Measurements from ENCODE around the gene PTPRCAP. TPM values are rescaled to one million over a fixed set of nuclear protein-coding genes. Genes with fewer than 3 reads are reported as not detected.

Gene PTPRCAP
- total and polyA plus RNA-seq, 9 of the 15 experiments (the other 6 are each of a cell fraction or from before 2014, with no cell fraction given) = 0.22 to 2.0 (median 1.1) TPM; not detected in 4

DNA sequence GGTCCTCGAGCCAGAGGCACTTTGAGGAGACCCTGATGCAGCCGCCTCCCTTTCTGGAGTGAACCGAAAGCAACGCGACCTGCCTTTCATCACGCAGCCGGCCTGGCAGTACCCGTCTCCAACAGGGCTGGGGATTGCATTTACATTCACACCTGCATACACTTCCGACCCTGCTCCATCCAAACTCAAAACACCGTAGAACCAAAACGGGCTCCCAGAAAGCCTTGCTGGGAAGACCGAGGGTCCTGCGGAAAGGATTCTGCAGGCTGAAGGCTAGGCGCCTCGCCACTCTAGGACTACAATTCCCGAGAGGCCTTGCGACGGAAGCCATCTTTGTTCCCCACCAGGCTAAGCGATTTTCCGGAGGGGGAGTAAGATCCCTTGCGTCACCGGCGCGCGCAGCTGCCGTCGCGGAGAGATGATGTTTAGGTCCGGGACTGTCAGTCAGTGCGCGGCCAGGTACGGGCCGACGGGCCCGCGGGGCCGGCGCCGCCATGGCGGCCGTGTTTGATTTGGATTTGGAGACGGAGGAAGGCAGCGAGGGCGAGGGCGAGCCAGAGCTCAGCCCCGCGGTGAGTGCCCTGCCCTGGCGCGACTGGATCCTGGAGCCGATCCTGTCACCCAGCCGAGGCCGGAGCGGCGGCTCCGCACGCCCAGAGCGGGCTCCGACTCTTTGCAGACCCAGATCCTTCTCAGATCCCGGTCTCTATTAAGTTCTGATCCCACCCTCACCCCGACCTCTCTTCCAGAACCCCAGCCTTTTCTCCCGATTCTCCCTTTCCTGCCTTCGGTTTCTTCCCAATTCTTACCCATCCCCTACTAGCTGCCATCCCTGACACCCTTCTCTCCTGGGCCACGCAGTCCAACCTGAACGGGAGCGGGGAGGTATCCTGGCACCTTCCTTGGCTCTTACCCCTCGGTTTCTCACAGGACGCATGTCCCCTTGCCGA is 9.2 kb downstream of the PTPRCAP start, which contains the start of gene RPS6KB2 (continued):
- peak; percentile 72 for TF ChIP-seq GABPA (tag; conservative IDR thresholded peaks at IDR 0.05; ENCODE audit: low read depth)
- TF ChIP-seq SMAD3 (CRISPR knock-in tag; conservative IDR thresholded peaks at IDR 0.05) = no peak
- TF ChIP-seq, protein P1, sequence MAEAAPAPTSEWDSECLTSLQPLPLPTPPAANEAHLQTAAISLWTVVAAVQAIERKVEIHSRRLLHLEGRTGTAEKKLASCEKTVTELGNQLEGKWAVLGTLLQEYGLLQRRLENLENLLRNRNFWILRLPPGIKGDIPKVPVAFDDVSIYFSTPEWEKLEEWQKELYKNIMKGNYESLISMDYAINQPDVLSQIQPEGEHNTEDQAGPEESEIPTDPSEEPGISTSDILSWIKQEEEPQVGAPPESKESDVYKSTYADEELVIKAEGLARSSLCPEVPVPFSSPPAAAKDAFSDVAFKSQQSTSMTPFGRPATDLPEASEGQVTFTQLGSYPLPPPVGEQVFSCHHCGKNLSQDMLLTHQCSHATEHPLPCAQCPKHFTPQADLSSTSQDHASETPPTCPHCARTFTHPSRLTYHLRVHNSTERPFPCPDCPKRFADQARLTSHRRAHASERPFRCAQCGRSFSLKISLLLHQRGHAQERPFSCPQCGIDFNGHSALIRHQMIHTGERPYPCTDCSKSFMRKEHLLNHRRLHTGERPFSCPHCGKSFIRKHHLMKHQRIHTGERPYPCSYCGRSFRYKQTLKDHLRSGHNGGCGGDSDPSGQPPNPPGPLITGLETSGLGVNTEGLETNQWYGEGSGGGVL (CRISPR knock-in tag; IDR thresholded peaks at IDR 0.05) = no peak
- TF ChIP-seq HES1 (IDR thresholded peaks at IDR 0.05; ENCODE audit: low read depth) = no peak
- peak; percentile 92 to 93 for TF ChIP-seq MAZ (CRISPR knock-in tag; conservative IDR thresholded peaks at IDR 0.05 in 1 of 2, IDR thresholded peaks at IDR 0.05 in 1 of 2)
- TF ChIP-seq ZNF586 (CRISPR knock-in tag; conservative IDR thresholded peaks at IDR 0.05) = no peak
- TF ChIP-seq ZNF551 (CRISPR knock-in tag; IDR thresholded peaks at IDR 0.05) = no peak
- TF ChIP-seq ZBTB8A (IDR thresholded peaks at IDR 0.05; ENCODE audit: partially characterized antibody) = no peak
- TF ChIP-seq CREBBP (IDR thresholded peaks at IDR 0.05; ENCODE audit: low read depth, low read length) = no peak
- no peak for TF ChIP-seq ZNF134 (CRISPR knock-in tag; conservative IDR thresholded peaks at IDR 0.05)
- TF ChIP-seq ZNF124 (CRISPR knock-in tag; IDR thresholded peaks at IDR 0.05) = no peak
- peak; percentile 83 for TF ChIP-seq CEBPG (CRISPR knock-in tag; IDR thresholded peaks at IDR 0.05)
- TF ChIP-seq CEBPG (tag; conservative IDR thresholded peaks at IDR 0.05 in 1 of 2, IDR thresholded peaks at IDR 0.05 in 1 of 2) = peak; percentile 70 to 84
- TF ChIP-seq CEBPB (tag; IDR thresholded peaks at IDR 0.05) = peak; percentile 77
- TF ChIP-seq ZNF785 (CRISPR knock-in tag; IDR thresholded peaks at IDR 0.05) = no peak
- TF ChIP-seq SPI1 (IDR thresholded peaks at IDR 0.05; ENCODE audit: borderline replicate concordance, low read depth, low read length) = no peak
- TF ChIP-seq, protein P2, sequence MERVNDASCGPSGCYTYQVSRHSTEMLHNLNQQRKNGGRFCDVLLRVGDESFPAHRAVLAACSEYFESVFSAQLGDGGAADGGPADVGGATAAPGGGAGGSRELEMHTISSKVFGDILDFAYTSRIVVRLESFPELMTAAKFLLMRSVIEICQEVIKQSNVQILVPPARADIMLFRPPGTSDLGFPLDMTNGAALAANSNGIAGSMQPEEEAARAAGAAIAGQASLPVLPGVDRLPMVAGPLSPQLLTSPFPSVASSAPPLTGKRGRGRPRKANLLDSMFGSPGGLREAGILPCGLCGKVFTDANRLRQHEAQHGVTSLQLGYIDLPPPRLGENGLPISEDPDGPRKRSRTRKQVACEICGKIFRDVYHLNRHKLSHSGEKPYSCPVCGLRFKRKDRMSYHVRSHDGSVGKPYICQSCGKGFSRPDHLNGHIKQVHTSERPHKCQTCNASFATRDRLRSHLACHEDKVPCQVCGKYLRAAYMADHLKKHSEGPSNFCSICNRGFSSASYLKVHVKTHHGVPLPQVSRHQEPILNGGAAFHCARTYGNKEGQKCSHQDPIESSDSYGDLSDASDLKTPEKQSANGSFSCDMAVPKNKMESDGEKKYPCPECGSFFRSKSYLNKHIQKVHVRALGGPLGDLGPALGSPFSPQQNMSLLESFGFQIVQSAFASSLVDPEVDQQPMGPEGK (CRISPR knock-in tag; IDR thresholded peaks at IDR 0.05; ENCODE audit: borderline replicate concordance) = no peak
- TF ChIP-seq TCF3 (CRISPR knock-in tag; IDR thresholded peaks at IDR 0.05) = no peak; the same call in 1 of the 2 replicates
- TF ChIP-seq LCOR (CRISPR knock-in tag; IDR thresholded peaks at IDR 0.05) = 0 out of 2 replicates have a peak, but pooled peaks have one; percentile 74
- no peak for TF ChIP-seq XRCC4 (IDR thresholded peaks at IDR 0.05; ENCODE audit: extremely low read depth, insufficient read depth, insufficient read length)
- peak; percentile 65; the same call in 1 of the 2 replicates for TF ChIP-seq ELF1 (tag; IDR thresholded peaks at IDR 0.05)
- peak; percentile 95 for TF ChIP-seq SIN3B (IDR thresholded peaks at IDR 0.05; ENCODE audit: low read depth)
- no peak for TF ChIP-seq SETDB1 (IDR thresholded peaks at IDR 0.05; ENCODE audit: low read length)
- TF ChIP-seq ZNF274 (IDR thresholded peaks at IDR 0.05; ENCODE audit: borderline replicate concordance, low read depth, low read length) = no peak
